Sigmoid colon (tissue), 4 donors: Measurements from ENCODE around the gene MORN4.

Experiments used
- EP300 ChIP-seq, 4 donors: sonication (generic); formaldehyde crosslinking; IDR thresholded peaks; one replicate each; pipeline ENCODE4 v1.6.1; 2017; ENCODE audit warnings: antibody characterized with exemption in 4 of 4
- POLR2A ChIP-seq, 2 donors: fragments of 450-650 bp; IDR thresholded peaks; one replicate each; pipeline ENCODE4 v1.6.1; 2016; ENCODE audit warnings: antibody characterized with exemption in 2 of 2, mild to moderate bottlenecking in 2 of 2, moderate library complexity in 2 of 2

- no peak for TF ChIP-seq POLR2A (IDR thresholded peaks at IDR 0.05)
- no peak for TF ChIP-seq EP300 (IDR thresholded peaks at IDR 0.05)
Observed at GRCh38 chr10:97675222-97675621, 41.9 kb upstream of the MORN4 start.
